HuH-7.5 (cell line): ENCODE results near the gene RIPOR3.
A peak's percentile ranks its signal among the peaks of the same experiment; 100 is the strongest.
"Not testable (repeated sequence)": the region's sequence is repeated elsewhere in the genome, so short reads cannot be mapped to it uniquely, and the experiment has no call there.

Experiments used
- DNase-seq: peaks from one replicate; pipeline ENCODE4 v3.0.0; 2011; ENCODE audit warnings: low spot score

RIPOR3 gene

DNA sequence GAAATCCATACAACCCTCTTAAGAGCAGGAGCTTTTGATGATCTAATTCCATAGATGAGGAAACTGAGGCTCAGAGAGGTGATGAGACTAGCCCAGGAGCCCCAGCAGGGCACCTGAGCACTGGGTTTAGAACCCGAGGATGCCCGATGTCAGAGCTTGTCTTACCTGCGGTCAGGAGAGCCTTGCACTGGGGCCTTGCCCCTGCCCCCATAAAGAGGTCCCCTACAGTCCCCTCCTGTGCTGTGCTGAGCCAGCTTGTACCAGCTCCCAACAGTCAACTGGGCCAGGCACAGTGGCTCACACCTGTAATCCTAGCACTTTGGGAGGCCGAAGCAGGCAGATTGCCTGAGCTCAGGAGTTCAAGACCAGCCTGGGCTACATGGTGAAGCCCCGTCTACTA, 58.6 kb downstream of the RIPOR3 start:
- no peak for DNase-seq

DNA sequence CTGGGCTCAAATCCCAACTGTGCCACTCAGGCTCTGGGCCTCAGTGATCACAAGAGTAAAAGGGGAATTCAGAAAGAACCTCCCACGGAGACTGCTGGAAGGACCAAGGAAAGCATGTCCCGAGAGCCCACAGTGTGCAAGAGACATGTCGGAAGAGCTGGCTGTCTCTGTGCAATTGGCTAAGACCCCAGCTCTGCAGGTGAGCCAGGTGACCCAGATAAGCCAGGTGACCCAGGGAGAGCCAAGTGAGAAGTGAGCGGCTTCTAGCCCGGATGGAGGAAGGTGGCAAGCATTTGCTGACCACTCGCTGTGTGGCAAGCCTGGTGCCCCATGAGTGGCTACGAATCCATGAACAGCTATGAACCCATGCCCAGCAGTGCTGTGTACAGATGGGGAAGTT, 59.1 kb downstream of the RIPOR3 start:
- DNase-seq: no peak

DNA sequence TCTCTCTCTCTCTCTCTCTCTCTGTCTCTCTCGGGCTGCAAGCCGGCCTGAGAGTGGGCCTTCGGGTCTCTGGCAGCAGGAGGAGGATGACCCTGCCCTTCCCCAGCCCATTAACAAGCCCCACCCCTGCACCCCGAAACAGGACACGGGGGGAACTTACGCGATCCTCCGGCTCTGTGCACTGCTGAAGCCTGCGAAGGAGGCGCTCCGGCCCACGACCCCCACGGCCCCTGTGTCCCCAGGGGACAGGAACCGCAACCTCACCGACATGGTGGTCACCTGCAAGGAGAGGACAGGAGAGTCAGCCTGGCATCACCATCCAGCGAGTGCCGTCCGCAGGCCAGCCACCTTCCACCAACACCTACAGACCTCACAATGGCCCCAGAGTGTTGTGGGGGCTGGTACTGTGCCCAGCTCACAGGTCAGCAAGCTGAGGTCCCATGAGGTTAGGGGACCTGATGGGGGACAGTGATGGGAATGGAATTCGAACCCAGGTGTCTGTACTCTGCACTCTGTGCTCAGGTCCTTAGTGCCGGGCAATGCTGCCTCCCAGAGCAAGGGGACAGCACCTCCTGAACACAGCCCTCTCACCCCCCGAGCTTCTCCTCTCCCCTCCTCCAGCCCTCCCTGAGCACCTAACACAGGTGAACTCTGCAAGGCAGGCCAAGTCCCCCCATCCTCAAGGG, 60.6 kb downstream of the RIPOR3 start:
- DNase-seq: no peak

DNA sequence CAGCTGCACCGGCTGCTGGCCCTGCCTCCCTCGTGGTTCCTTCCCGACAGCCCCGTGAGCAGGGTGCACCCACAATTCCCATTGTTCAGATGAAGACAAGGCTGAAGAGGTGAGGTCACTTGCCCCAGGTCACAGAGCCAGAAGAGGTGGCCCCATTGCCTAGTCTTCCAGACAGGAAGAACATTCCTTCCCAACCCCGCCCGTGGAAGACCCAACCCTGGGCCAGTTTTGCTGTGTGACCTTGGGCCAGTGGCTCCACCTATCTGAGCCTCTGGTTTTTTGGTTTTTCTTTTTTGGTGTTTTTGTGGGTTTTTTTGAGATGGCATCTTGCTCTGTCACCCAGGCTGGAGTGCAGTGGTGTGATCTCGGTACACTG, 61.7 kb downstream of the RIPOR3 start:
- DNase-seq: no peak

DNA sequence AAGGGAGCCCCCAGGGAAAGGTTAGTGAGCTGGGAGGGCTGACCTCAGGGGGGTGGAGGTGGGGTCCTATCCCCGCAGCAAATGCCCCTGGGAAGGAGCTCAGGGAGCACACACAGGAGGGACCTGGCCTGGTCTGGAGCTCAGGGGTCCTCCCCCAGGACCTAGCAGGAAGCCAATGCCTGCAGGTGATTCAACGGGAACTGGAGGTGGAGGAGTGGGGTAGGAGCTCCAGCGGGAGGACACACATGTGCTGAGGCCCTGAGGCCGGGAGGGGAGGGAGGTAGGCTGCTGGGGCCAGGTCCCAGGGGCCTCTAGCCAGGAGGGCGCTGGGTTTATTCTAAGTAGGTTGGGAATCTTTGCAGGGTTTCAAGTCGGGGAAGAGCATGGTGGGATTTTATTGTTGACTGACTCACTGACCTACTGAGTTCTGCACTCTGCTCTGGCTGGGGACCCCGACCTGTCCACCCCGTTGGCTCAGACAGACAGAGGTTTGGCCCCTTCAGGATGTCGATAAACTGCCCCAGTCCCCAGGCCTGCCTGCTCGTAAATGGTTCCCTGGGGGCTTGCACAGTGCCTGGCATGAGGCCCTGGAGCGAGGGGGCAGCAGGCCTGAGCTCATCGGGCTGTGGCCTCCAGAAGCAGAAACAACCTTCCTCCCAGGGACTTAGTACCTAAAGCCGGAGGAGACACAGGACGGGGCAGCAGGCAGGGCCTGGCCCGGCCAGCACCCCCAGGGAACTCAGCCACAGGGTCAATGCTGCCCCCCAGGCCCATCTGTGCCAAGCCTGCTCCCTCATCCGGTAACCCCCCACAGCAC, 62.3 kb downstream of the RIPOR3 start:
- no peak for DNase-seq

DNA sequence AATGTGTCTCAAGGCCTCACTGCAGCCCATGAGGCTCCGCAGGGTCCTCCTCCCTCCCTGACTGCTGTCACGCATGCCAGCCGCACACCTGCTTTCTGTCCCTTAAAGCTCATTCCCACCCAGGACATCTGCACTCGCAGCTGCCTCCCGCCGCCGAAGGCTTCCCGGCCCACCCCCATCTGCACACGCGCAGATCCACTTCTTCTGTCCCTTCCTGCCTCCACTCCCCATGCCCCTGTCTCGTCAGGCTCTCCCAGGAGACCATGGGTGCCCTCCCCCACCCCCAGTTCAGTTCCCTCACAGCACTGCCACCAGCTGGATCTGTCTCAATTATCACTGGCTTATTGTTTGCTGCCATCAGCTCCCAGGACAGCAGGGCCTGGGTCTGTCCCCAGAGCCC, 63.0 kb downstream of the RIPOR3 start:
- DNase-seq: no peak

DNA sequence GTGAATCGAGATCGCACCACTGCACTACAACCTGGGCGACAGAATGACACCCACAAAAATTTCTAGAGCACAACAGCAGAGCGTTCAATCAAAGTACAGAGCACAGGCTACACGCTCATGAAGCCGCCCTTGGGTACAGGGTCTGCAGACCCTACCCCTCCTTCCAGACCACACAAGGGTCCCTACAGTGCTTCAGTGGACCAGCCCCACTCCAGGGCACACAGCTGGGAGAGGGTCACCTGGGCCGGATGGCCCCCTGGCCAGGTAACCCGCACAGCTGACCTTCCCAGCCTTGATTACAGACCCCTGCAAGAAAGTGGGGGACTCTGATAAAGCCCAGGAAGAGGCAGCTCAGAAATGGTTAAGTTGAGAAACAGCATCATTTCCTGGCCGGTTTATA, 63.6 kb downstream of the RIPOR3 start:
- DNase-seq: no peak

DNA sequence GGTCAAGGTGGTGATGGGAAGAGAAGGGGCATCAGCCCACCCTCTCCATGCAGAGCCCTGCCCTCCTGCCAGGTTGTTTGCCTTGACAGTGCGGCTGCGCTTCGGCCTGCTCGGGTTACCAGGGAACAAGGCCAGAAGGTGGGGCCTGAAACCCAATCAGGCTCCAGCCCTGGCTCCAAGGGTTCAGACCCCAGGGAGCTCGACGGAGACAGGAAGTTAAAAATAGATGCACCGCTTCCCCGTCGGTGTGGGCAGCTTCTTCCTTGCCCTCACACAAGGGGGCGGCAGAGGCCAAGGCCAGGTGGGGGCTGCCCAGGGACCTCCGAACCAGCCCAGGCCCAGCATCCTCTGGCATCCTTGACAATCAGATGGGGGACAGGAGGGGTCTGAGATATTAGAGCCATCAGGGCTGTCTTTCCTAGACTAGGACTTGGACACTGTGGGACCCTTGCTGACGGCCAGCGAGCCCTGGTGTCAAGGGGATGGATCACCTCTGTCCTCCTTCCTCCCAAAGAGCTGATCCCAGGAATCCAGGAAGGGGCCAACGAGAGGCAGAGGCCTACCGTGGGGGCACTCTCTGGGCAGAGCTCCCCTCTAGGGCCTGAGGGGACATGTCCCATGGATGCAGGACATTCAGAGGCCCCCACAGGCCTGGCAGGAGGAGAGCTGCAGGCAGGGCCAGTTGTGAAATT, 65.2 kb downstream of the RIPOR3 start:
- peak; percentile 88 for DNase-seq

DNA sequence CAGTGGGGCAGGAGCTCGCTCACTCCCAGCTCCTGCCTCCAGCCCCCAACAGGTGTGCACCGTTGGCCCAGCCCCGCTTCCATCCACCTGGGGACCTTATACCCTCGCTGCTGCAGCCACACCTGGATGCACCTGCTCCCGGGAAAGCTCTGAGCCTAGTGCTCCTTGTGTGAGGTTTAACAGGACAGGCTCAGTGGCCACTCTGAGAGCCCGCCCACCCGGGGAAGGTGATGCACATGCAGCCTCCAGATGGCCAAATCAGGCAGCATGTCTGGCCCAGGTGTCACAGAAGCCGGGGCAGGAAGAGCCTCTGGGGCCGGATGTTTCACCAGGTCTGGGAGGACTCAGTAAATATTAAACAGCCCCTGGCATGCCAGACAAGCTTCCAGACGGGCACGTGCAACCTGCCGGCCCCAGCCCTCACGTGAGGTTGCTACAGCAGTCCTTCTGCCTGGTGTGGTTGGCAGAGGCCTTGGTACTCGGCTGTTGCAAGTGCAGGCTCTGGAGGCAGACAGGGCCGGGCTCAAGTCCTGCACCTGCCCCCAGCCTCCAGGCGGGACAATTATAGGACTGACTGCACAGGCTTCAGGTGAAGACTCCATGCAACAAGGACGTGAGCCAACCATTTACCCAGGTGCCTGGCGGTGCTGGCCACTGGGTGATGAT, 66.9 kb downstream of the RIPOR3 start:
- DNase-seq: no peak

DNA sequence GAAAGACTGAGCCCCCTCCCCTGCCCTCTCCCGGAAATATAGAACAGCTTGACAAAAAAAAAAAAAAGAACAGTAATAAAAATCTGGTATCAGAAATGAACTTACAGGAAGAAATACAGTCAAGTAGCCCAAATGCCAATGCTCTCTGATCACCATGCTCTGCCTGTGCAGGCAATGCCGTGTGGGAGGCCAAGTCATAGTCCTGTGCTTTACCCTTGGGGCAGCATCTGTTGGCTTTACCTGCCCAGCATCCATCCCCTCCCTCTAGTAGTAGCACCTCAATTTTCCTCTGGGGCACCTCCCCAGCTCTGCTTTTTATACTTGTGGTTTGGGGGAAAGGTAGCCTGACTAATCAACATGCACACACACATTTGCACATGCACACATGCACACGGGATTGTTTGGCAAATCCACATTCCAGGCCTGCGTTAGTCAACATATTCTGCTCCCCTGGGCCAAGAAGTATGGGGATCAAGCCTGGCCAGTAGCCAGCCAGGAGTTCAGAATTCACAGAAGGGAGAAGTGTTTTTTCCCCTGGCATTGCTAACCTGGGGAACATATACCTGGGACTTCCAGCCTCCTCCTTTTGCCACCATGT, 70.2 kb downstream of the RIPOR3 start:
- no peak for DNase-seq

DNA sequence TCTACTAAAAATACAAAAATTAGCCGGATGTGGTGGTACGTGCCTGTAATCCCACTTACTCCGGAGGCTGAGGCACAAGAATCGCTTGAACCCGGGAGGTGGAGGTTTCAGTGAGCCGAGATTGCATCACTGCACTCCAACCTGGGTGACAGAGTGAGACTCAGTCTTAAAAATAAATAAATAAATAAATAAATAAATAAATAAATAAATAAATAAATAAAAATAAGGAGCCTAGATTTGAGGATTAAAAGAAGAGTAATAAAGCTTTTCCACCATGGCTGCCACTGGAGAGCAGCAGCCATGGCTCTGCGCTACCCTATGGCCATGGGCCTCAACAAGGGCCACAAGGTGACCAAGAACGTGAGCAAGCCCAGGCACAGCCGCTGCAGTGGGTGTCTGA, 70.9 kb downstream of the RIPOR3 start:
- not testable (repeated sequence) for DNase-seq

DNA sequence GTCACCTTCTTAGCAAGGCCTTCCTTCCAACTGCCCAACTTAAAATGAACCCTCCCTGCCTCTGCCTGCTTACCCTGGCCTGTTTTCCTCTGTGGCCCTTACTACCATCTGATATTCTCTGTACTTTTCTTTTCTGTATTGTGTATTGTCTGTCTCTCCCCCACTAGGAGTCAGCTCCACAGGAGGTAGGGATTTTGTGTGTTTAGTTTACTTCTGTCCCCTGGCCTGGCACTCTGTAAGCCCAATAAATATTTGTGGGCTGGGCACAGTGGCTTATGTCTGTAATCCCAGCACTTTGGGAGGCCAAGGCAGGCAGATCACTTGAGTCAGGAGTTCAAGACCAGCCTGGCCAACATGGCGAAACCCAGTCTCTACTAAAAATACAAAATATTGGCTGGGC, 72.8 kb downstream of the RIPOR3 start:
- no peak for DNase-seq

DNA sequence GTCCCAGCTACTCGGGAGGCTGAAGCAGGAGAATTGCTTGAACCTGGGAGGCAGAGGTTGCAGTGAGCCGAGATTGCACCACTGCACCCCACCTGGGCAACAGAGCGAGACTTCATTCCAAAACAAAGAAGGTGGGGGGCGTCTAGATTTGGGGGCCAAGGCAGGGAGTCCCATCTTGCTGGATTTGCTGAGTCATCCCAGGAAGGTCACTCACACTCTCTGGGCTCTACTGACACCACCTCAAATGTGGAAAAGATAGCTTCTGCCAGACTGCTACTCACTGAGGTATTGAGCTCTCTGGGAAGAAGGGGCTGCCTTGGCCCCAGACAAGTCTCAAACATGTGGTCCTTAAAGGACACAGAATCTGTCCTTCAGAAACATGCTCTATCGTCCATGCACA, 74.3 kb downstream of the RIPOR3 start:
- no peak for DNase-seq

DNA sequence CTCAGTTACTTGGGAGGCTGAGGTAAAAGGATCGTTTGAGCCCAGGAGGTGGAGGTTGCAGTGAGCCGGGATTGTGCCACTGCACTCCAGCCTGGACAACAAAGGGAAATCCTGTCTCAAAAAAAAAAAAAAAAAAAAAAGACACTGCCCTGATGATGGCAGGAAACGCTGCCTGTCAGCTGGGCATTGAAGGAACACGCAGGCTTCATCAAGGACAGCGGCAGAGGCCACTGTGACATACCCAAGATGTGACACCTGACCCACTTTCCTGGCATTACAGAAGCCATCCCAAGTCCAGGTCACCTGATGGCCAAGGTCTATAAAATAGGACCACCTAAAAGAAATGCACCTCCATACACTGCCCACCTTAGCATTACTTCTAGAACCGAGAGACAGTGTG, 75.9 kb downstream of the RIPOR3 start:
- DNase-seq: no peak

DNA sequence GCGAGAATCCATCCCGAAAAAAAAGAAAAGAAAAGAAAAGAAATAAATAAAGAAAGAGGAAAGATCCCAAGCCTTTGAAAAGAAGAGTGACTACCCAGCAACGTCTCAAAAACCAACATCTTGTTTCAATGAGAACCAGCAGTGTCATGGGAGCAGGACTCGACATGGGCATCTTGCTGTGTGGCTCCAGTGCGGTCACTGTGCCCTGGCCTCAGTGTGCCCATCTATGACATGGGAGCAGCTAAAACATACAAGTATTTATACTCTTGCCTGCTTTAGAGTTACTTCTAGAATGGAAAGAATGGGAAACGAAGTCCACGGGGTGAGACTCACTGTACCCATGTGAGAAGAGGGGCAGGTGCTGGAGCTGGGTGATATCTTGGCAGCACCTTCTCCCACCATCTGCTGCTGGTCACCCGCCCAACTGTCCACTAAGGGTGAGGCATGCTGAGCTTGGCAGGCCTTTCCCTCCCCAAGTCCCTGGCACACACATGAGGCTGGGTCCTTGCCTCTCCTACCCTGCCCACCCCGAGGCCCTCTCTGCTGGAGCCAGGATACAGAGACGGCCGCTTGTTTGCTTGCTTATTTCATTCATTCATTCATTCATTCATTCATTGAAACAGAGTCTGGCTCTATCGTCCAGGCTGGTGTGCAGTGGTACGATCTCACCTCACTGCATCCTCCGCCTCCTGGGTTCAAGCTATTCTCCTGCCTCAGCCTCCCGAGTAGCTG, 77.7 kb downstream of the RIPOR3 start:
- no peak for DNase-seq

DNA sequence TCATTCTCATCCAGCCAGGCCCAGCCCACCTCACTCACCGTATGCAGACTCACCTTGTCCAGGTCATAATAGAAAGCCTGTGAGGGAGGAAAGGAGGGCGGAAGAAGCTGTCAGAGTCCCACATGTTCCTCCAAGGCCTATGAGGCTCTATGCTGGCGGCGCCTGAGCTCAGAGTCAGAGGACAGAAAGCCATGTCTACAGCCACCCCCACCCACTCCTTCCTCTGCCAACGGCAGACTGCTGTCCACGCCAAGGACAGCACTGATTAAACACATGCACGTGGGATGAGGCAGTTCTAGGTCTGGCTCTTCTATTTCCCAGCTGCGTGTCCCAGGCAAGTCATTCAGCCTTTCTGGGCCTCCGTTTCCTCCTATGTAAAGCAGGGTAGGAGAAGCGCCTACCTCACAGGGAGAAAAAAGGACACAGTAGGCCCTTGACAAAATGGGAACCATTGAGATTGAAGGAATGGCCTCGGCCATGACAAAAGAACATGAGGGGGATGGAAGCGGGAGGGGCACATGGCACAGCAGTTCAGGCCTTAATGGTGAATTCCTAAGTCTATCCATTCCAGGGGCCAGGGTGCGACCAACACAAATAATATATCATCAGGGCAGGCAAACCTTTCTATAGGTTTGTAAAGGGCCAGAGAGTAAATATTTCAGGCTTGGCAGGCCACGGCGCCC, 80.1 kb downstream of the RIPOR3 start:
- DNase-seq: no peak

DNA sequence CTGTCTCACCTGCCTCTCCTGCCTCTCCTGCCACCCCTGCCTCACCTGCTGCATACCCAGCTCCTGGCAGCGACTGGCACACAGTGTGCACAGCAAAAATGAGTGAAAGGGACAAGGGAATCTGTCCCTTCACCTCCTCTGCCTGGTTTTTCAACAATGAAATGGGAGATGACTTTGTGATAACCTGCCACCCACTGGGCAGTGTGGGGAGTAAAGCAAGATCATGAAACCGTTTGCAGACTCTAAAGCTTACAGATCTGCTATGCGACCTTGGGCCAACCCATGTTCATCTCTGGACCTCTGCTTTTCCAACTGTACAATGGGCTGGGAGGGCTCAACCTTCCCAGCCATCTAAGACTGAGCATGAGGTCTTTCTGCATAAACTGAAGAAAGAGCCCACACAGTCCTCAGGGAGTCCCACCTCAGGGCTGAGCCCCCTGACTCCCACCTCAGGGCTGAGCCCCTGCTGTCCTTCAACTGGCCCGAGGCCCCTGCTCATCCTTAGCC, 81.1 kb downstream of the RIPOR3 start:
- DNase-seq: peak; percentile 73

DNA sequence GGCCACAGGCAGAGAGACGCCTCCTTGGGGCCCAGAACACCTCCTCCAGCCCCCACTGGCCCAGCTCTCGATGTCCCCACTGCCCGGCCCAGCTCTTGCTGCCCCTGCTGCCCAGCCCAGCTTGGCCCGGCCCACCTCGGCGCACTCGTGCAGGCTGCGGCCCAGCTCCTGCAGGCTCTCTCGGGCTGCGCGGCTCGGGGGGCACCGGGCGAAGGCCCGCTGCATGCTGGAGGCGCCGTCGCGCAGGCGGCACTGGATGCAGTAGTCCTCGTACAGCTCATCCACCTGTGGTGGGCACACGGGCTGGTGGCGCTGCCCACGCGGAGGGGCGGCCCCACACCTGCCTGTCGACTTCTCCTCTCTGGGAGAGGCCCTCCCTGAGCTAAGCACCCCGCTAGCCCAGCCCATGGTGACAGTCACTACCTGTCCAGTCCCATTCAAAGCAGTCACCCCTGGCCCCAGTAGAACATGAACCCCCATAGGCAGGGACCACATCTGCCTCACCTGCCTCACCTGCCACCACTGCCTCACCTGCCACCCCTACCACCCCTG, 81.8 kb downstream of the RIPOR3 start:
- DNase-seq: no peak

DNA sequence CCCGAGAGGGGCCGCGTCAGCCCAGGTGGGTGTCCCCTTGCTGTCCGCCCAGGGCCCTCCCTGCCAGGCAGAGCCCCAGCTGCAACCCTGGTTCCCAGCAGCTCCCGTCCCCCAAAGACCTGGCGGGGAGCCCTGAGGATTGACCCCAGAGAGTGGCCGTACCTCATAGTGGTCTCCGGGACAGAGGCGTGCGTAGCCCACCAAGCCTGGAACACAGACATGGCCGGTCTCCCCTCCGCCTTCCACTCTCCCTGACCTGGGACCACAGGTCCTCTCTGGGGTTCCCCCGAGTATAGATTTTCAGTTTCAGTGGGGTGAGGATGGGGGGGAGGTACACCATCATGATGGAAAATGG, 82.6 kb downstream of the RIPOR3 start:
- DNase-seq: no peak
